Nephron progenitor cell (in vitro differentiated cells): ENCODE results near the gene S100A2.

ENCODE experiments used
- DNase-seq: peaks from one replicate; pipeline ENCODE4 v3.0.0; 2021
- H3K27ac Mint-ChIP-seq: 2 replicates; pipeline ENCODE4 v1.8.0; 2021; ENCODE audit warnings: mild to moderate bottlenecking, moderate library complexity, mixed read lengths
- H3K27me3 Mint-ChIP-seq: 2 replicates; pipeline ENCODE4 v1.8.0; 2021; ENCODE audit warnings: mild to moderate bottlenecking, low read depth, mixed read lengths; ENCODE audit not compliant: poor library complexity
- H3K36me3 Mint-ChIP-seq: 2 replicates; pipeline ENCODE4 v1.8.0; 2021; ENCODE audit warnings: low read depth, mixed read lengths
- H3K4me1 Mint-ChIP-seq: 2 replicates; pipeline ENCODE4 v1.8.0; 2021; ENCODE audit warnings: mixed read lengths
- H3K4me3 Mint-ChIP-seq: 2 replicates; pipeline ENCODE4 v1.8.0; 2021; ENCODE audit warnings: mild to moderate bottlenecking, moderate library complexity, mixed read lengths
- H3K9me3 Mint-ChIP-seq: 2 replicates; pipeline ENCODE4 v1.8.0; 2021; ENCODE audit warnings: mild to moderate bottlenecking, moderate library complexity, mixed read lengths
- TF ChIP-seq, protein P1 (sequence below): fragments of 200-600 bp; sonication (generic); IDR thresholded peaks from 2 replicates; pipeline ENCODE4 v1.5.0; 2021; ENCODE audit warnings: antibody characterized with exemption

S100A2 gene

DNA sequence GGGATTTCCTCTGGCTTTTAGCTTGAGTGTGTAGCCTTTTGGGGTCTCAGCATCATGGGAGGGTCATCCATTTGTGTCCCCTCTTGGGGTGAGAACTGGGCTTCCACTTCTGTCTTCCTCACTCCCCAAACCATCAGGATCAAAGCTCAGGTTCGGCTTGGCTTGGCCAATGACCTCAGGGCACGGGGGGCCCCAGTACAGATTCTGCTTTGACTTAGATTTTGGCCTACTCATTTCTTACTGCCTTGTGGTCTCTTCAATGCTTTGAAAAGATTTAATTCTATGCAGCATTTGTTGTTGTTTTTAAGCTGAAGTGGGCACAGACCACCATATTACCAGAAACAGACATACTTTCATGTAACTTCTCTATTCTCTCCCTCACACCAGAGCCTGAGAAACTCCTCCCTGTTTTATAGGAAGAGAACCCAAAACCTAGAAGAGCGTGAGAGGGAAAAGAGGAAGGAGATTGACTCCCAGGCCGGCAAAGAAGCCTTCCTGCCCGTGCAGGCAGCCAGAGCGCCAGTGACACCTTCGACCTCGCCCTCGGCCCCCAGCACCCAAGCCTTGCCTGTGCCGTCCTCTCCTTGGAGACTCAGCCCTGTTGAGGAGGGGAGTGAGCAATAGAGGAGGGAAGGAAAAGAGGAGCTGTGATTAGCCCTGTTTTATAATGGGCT is 14.7 kb downstream of the S100A2 start:
- H3K4me1 Mint-ChIP-seq: peaks cover 79% of the 10 kb centered on the region
- H3K4me3 Mint-ChIP-seq: no peak overlapping the region
- peaks cover 3% of the 10 kb centered on the region for H3K27me3 Mint-ChIP-seq
- H3K27ac Mint-ChIP-seq: peak overlapping the region; percentile 28
- TF ChIP-seq, protein P1, sequence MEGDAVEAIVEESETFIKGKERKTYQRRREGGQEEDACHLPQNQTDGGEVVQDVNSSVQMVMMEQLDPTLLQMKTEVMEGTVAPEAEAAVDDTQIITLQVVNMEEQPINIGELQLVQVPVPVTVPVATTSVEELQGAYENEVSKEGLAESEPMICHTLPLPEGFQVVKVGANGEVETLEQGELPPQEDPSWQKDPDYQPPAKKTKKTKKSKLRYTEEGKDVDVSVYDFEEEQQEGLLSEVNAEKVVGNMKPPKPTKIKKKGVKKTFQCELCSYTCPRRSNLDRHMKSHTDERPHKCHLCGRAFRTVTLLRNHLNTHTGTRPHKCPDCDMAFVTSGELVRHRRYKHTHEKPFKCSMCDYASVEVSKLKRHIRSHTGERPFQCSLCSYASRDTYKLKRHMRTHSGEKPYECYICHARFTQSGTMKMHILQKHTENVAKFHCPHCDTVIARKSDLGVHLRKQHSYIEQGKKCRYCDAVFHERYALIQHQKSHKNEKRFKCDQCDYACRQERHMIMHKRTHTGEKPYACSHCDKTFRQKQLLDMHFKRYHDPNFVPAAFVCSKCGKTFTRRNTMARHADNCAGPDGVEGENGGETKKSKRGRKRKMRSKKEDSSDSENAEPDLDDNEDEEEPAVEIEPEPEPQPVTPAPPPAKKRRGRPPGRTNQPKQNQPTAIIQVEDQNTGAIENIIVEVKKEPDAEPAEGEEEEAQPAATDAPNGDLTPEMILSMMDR: no peak
- no peak for DNase-seq
- no peaks in the 10 kb centered on the region for H3K36me3 Mint-ChIP-seq
- H3K9me3 Mint-ChIP-seq: no peaks in the 10 kb centered on the region

GRCh38 chr1:153550398-153550758 is 15.3 kb downstream of the S100A2 start:
- Mint-ChIP-seq H3K27ac (peak overlapping the region; percentile 35), H3K27me3 (peaks cover 3% of the 10 kb centered on the region), H3K36me3 (no peaks in the 10 kb centered on the region), H3K4me3 (peak overlapping the region; percentile 37), H3K9me3 (no peaks in the 10 kb centered on the region), H3K4me1 (peaks cover 85% of the 10 kb centered on the region)
- DNase-seq: no peak
- TF ChIP-seq, protein P1: no peak

- DNase-seq: no peak
- H3K27me3 Mint-ChIP-seq: peaks cover 3% of the 10 kb centered on the region
- peaks cover 90% of the 10 kb centered on the region for H3K4me1 Mint-ChIP-seq
- peak overlapping the region; percentile 37 for H3K4me3 Mint-ChIP-seq
- no peaks in the 10 kb centered on the region for H3K9me3 Mint-ChIP-seq
- TF ChIP-seq, protein P1: no peak
- H3K27ac Mint-ChIP-seq: peak overlapping the region; percentile 47
- no peaks in the 10 kb centered on the region for H3K36me3 Mint-ChIP-seq
Measured at GRCh38 chr1:153549741-153550397, 15.8 kb downstream of the S100A2 start.

DNA sequence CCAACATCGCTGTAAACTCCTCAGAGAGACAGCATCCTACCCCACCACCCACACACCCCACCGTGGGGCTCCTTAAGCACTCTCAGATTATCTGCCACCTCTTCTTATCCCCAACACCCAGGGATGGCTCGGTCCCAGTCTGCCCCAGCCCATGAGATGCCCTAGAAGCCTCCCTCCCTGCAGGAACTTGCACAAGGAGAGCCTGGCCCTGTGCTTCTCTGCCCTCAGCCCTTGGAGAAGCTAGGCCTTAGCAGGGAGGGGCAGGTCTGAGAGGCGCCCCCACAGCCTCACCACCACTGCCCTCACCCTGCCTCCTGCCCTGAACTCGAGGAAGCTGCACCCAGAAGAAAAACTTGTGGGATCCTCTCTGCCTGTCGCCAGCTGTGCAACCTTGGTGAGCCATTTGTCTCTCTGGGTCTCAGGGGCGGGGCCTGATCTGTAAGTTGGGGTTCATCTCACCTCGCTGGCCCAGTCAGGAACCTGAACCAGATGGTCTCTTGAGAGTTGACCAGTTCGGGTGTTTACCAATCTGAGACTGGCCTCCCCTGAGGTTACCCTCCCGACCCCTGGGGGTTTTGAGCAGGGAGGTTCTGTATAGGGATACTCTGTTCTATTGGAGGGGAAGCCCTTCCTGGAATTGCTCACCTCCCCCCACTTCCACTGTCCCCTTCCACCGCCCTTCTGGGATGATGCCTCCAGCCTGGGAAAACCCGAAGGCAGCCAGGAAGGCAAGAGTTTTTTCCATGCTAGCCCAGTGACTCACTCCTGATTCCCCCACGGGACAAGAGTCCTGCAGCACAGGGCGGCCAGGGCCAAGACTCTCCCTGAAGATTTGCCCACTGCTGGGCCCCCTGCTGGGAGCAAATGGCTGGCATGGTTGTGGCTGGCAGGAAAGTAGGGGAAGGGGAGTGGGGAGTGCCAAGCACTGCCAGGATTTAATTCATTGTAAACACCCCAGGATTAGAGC is 16.6 kb downstream of the S100A2 start, which contains the start of gene S100A3:
TSS of gene S100A3 (minus strand) at position 537 of the 967 bp plus-strand sequence. CDS start 773 bp downstream, outside the sequence.
- H3K27me3 Mint-ChIP-seq: peaks cover 3% of the 10 kb centered on the region
- DNase-seq: no peak
- no peak within 1 kb of the TSS for H3K4me3 Mint-ChIP-seq
- peak within 1 kb of the TSS; percentile 47 for H3K27ac Mint-ChIP-seq
- no peaks in the 10 kb centered on the region for H3K9me3 Mint-ChIP-seq
- no peaks in the 10 kb centered on the region for H3K36me3 Mint-ChIP-seq
- H3K4me1 Mint-ChIP-seq: peaks cover 93% of the 10 kb centered on the region
- TF ChIP-seq, protein P1: no peak

DNA sequence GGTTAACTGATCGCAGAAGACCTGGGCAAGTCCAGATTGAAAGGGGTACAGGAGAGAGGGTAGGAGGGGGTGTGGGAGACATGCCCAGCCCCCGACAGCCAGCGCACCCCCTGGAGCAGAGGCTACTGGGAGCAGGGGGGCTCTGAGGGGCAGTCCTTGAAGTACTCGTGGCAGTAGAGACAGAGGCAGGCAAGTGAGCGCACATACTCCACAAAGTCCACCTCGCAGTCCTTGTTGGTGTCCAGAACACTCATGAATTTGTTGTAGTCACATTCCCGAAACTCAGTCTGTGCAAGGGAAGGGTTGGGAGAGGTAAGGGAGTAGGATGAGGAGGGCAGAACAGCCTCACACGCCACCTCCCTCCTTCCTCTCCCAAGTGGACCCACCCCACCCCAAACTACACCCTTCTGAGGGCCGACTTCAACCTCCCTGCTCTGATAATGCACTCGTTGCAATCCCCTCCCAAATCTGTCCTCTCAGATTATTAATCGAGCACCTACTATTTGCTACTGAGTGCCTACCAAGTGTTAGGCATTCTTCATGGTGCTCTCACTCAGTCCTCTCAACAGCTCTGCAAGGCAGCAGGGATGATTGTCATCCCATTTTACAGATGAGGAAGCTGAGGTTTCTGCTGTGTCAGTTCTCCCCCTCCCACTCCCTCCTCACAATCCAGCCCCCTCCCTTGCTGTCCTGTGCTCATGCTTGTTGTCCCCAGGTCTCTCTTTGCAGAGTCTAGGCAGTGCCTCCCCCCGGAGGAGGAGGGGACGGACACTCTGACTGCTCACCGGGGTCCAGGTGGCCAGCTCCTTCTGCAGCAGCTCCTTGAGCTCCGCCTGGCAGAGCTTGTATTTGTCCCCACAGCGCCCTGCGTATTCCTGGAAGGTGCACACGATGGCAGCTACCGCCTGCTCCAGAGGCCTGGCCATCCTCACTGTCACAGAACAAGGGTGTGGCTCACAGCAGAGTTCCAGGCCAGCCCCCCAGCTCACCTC is 17.8 kb downstream of the S100A2 start:
- Mint-ChIP-seq H3K4me3 (no peak overlapping the region), H3K4me1 (peaks cover 93% of the 10 kb centered on the region), H3K9me3 (no peaks in the 10 kb centered on the region), H3K27me3 (no peaks in the 10 kb centered on the region), H3K36me3 (no peaks in the 10 kb centered on the region), H3K27ac (no peak overlapping the region)
- TF ChIP-seq, protein P1: no peak
- DNase-seq: no peak
